ENCODE results near the gene PRKAG1.

PRKAG1 gene

DNA sequence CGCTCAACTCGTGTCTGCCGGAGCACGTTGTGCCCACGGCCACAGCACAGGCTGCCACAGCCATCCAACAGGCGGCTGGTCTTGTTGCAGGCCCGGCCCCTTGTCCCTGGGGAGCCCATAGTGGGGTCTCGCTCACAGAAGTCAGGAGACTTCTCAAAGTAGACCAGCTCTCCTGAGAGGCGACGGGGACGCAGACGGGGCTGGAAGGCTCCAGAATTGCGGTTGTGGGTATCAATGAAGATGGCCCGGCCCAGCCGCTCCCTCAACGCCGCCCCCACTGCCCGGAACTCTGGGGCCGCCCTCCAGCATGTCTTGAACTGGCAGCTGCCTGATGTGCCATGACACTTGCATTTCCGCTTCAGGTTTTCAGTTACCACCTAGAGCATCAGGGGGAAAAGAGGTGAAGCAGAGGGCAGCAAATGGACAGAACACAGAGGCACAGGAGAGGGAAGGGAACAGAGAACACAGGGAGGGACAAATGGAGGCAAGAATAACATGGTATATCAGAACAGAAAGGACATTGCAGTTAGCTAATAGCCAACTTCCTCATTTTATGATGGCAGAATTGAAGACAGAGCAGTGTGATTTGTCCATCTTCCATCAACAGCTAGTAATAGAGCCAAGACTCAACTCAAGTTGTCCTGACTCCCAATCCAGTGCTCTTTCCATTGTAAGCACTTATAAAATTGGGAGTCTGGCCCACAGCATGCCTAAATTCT, 52.2 kb downstream of the PRKAG1 start:
- no peak for DNase-seq (ENCODE audit: low read depth)

DNA sequence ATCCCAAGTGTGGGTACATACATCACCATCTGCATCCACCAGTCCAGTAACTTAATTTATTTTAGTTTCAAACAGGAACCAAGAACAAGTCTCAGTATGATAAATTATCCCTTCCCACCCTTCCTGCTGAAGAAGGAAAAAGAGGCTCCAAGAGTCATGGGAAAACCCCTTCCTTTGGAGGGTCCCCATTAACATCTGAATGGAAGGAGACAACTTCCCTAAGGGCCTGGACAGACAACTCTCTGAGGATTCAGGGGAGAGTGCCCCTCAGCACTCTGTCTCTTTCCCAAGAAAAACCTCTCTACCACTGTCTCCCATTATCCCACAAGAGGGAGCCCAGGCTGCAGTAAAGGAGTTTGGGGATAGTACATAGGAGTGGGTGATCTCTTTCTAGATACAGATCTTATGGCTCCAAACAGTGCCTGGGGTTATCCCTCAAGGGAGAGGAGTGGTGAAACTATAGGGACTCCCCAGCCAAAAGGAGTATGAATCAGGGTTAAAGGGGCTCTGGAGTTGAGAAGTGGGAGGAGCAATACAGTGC, 53.2 kb downstream of the PRKAG1 start:
- DNase-seq (ENCODE audit: low read depth), result no peak

DNA sequence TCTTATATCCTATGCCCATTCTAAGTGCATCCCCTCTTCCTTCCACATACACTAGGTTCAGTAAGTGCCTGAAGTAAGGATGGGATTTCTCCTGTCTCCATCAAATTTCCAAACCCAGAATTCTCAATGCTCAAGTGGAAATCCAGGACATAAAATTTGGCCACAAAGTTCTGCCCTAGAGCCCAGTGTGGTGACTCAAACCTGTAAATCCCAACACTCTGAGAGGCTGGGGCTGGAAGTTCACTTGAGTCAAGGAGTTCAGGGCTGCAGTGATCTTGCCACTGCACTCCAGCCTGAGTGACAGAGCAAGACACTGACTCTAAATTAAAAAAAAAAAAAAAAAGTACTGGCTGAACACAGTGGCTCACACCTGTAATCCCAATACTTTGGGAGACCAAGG, 56.8 kb downstream of the PRKAG1 start:
- no peak for DNase-seq (ENCODE audit: low read depth)

DNA sequence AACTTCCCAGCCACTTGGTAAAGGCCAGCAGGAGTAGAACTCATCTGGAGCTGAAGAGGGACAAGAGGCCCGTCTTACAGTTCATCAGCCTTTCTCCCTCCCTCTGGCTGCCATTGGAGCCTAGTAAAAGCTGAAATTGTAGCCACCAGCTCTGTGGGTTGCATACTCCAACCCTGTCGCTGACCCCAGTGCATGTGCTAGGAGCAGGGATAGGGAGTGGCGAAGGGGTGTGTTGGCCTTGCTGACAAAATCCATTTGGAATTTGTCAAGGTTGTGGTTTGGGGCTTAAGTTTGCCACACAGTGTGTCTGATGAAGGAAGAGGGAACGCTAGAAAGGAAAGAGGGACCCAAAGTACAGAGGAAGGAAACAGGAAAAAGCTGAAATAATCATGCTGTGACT, 57.2 kb downstream of the PRKAG1 start:
- no peak for DNase-seq (ENCODE audit: low read depth)

DNA sequence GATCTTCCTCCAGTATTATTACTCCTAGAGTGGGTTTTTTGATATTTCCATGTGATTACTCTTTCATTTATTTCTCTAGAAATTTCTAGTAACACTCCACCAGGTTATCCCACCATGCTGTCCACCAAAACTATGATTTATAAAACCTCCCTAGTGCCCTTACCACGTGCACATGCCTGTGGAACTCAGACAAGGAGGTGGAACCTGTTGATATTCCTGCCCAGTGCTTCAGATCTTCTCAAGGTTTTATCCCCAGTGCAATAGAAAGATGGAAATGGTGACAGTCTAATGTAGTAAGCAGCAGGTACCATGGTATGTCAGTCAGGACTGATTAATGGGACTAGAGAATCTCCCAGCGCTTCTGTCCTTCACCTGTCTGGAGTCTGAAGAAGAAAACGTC, 57.7 kb downstream of the PRKAG1 start:
- no peak for DNase-seq (ENCODE audit: low read depth)

DNA sequence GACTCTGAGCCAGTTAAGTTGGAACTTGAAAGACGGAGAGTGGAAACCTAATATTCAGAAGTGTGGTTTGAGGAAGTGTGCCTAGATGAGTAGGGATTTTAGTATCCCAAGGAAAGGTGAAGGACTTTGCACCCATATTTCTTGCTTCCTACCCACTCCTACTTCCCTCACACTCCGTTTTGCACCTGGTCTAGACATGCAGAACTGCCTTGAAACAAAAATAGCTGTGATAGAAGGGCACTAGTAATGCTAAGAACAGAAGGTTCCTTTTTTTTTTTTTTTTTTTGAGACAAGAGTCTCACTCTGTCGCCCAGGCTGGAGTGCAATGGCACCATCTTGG, 60.6 kb downstream of the PRKAG1 start:
- DNase-seq (ENCODE audit: low read depth), result no peak

DNA sequence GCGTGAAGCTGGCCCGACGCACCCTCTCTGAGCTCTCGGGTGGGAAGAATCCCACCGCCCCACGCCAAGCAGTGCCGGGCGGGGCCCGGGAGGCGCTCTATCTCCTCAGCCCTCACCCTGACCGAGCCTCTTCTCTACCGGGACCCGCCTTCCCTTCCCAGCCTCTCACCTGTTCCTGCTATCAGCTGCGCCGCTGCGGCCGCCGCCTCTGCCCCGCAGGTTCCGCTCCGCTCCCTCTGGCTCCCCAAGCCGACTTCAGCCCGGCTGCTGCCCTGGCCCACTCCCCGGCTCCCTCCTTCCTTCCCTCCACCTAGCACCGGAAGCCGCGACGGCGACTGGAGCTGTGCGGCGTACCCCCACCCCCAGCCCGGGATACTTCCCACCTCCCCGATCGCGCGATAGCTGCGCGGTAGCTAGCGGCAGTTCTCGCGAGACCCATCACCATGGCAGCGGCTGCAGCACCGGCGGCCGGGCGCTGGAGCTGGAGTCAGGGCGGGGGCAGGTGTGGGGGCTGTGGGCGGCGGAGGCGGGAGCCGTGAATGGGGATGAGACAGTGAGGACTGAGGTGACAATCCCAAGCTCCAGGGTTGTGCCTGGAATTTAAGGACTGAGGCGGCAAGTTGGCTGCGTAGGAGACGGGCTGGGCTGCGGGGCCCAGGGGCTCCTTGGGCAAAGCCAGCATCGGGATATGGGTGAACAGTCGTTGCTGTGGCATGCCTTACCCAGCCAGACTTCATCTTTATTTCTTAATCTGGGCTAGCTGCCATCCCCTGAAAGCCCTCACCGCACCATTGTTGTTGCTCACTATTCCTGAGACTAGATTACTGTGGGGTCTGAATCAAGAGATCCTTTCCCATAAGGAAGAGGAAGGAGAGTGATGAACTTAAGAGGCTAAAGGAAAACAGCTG, 61.2 kb downstream of the PRKAG1 start, which contains the start of gene ARF3:
Gene ARF3 (minus strand): TSS at position 347 of the 908 bp plus-strand sequence. CDS start 16,392 bp downstream, outside the sequence.
- peak; percentile 75 for DNase-seq (ENCODE audit: low read depth)

DNA sequence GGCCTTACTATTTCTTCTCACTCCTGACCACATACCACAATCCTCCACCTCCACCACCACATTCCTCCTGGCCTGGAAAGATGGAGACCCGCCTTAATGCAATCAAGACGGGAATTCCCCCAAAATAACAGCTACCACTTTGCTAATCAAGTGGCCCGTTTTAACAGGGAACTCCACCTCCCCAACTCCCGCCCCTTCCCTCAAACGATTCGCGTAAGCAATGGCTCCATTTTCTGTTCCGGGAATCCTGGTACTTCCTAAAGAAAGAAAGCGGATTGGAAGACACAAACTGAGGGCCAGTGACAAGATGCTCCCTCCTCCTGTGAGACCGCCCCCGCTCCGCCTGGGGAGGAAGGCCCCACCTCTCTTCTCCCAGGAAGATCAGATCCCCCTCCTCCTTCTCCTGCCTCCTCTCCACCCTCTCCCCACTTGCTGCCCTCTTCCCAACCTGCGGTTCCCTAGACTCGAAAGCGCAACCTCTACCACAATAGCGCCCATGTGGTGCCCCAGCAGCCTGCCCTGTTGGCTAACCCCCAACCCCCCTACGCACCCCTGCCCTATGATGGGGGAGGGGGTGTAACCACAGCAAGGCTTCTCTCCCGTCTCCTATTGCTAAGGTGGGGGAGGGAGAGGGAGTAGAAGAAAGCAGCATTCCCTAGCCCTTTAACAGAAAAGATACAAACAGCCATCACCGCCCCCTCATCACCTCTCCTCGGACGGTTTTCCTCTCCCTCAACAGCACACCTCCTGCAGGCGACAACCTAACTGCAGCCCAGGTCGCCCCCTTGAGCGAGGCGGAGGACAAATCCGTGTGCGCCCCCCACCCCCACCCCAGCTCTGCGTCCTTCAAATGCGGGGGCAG, 62.1 kb downstream of the PRKAG1 start:
- no peak for DNase-seq (ENCODE audit: low read depth)

DNA sequence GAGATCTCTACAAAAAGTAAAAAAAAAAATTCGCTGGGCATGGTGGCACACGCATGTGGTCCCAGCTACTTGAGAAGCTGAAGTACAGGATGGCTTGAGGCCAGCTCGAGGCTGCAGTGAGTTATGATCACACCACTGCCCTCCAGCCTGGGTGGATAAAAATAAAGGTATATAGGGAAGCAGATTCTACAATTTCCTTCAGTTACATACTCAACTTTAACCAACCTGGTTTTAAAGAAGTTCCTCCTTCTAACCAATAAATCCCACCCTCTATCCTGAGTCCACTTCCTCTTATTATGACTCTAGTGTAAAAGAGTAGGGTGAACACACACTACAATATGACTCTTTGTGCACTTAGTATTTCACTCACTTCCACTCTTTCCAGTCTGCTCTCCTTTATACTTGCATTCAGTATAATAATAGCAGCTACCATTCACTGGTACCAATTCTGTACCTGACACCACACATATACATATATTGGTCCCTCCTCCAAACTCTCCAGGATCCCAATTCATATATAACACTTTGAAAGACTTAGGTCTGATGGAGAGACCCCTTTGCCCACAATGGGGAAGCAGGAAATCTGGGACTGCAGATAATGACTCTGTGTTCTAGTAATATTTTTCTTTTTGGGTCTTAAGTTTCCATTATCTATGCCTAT, 63.6 kb downstream of the PRKAG1 start:
- DNase-seq (ENCODE audit: low read depth), result no peak

DNA sequence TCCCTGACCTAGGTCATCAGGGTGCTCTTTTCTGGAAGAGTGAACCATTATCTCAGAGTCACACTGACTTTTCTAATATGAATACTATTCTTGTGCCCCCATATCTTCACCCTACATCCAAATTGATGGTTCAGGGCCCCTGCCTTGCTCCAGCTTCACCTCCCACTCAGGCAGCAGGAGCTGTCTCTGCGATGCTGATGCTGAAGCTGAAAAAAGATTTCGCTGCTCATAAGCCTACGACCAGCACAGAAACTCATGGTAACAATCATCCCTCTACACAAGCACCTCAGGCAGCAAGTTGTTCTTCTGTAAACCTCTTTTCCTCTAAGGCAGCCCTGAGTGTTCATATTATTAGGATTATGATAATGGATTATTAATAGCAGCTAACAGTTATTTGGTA, 64.5 kb downstream of the PRKAG1 start:
- no peak for DNase-seq (ENCODE audit: low read depth)

DNA sequence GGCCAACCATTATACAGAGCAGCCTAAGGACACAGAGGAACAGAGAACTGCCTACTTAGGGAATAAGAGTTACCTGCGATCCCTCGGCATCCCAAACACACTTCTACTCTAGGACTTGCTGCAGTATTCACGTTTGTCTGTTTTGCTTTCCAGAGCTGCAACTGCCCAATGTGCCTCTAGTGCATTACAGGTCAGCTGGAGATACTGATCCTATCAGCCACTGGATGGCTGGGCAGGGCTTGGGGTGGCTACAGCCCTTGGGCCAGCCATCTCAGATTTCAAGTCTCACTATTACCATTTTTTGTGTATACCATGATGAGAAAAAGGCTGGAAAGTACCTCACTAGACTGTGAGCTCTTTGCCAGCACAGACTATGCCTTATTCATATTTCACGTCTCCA, 65.9 kb downstream of the PRKAG1 start:
- DNase-seq (ENCODE audit: low read depth), result no peak
